Rectal smooth muscle tissue (tissue), 1 donor: Measurements from ENCODE around the gene PKP3.

Experiments used
- H3K27ac ChIP-seq: one replicate; pipeline ENCODE4 v1.7.0; 2013; ENCODE audit warnings: low read depth, low read length, inconsistent platforms
- H3K27me3 ChIP-seq: one replicate; pipeline ENCODE4 v1.7.0; 2013; ENCODE audit warnings: low read length; ENCODE audit not compliant: control insufficient read depth, insufficient read depth
- H3K36me3 ChIP-seq: one replicate; pipeline ENCODE4 v1.7.0; 2013; ENCODE audit warnings: low read length; ENCODE audit not compliant: control insufficient read depth, insufficient read depth
- H3K4me1 ChIP-seq: one replicate; pipeline ENCODE4 v1.7.0; 2013; ENCODE audit warnings: low read length; ENCODE audit not compliant: control insufficient read depth, insufficient read depth
- H3K4me3 ChIP-seq: one replicate; pipeline ENCODE4 v1.7.0; 2013; ENCODE audit warnings: low read length
- H3K9ac ChIP-seq: one replicate; pipeline ENCODE4 v1.7.0; 2013; ENCODE audit warnings: low read length

Gene PKP3

DNA sequence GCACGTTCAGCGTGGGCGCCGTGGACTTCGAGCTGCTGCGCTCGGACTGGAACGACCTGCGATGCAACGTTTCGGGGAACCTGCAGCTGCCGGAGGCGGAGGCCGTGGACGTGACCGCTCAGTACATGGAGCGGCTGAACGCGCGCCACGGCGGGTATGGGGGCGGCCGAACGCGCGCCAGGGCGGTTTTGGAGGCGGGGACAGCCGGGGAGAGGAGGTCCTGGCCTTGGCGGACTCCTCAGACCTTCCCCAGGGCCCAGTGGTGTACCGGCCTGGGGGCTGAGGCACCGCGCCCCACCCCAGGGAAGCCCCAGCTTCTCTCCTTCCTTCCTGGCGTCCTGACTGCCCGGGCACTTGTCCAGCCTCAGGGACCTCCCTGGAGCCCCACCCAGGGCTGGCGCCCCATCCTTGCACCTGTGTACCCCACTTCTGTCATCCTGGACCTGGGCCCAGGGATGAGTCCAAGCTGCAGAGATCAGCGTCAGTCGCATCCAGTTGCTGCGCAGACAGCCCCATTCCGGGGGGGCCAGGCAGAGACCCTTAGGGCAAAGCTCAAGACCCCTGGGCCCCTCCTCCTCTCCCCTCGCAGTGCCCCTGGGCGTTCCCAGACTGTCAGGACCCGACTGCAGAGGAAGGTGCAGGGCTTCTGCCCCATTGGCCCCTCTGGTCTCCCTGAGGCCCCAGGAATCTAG, 16.7 kb upstream of the PKP3 start:
- H3K27ac ChIP-seq: no peak overlapping the region
- no peak overlapping the region for H3K9ac ChIP-seq
- H3K4me3 ChIP-seq: no peak overlapping the region
- no peaks in the 10 kb centered on the region for H3K27me3 ChIP-seq
- H3K36me3 ChIP-seq: no peaks in the 10 kb centered on the region
- H3K4me1 ChIP-seq: no peaks in the 10 kb centered on the region

GRCh38 chr11:377883-378500, 16.0 kb upstream of the PKP3 start:
- H3K27ac ChIP-seq: no peak overlapping the region
- no peaks in the 10 kb centered on the region for H3K4me1 ChIP-seq
- no peak overlapping the region for H3K9ac ChIP-seq
- no peaks in the 10 kb centered on the region for H3K27me3 ChIP-seq
- no peak overlapping the region for H3K4me3 ChIP-seq
- no peaks in the 10 kb centered on the region for H3K36me3 ChIP-seq

DNA sequence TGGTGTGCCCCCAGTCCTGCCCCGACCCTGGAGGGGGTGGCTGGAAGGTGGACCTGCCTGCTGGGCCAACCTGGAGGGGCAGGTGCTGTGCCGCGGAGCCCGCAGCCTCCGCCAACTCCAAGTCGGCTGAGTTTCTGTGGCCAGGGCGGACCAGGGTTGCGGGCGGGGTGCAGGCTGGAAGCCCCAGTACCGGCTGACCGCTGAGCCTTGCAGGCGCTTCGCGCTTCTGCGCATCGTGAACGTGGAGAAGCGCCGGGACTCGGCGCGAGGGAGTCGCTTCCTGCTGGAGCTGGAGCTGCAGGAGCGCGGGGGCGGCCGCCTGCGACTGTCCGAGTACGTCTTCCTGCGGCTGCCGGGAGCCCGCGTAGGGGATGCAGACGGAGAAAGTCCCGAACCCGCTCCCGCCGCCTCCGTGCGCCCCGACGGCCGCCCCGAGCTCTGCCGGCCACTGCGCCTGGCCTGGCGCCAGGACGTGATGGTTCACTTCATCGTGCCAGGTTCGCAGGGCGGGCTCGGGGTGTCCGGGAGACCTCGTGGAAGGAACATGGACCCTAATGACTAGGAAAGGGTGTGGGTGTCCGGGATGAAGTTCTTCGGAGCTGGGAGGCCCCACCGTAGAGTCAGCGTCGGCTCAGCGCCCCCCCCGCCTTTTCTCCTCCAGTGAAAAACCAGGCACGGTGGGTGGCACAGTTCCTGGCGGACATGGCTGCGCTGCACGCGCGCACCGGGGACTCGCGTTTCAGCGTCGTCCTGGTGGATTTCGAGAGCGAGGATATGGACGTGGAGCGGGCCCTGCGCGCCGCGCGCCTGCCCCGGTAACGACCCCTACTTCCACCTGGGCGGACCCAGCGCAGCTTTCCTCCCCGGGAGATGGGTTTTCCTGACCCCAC, 14.6 kb upstream of the PKP3 start:
- Histone ChIP-seq H3K27ac (no peak overlapping the region), H3K4me3 (no peak overlapping the region), H3K9ac (no peak overlapping the region), H3K4me1 (no peaks in the 10 kb centered on the region), H3K27me3 (no peaks in the 10 kb centered on the region), H3K36me3 (no peaks in the 10 kb centered on the region)

DNA sequence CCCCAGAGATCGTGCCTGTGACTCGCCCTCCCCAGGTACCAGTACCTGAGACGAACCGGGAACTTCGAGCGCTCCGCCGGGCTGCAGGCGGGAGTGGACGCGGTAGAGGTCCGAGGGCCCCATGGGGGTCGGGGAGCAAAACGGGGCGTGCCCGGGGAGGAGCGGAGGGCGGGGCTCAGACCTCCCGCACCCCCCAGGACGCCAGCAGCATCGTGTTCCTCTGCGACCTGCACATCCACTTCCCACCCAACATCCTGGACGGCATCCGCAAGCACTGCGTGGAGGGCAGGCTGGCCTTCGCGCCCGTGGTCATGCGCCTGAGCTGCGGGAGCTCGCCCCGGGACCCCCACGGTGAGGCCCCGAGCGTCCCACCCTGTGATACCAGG, 13.9 kb upstream of the PKP3 start:
- Histone ChIP-seq H3K27ac (no peak overlapping the region), H3K36me3 (no peaks in the 10 kb centered on the region)

GRCh38 chr11:380491-380890, 13.5 kb upstream of the PKP3 start:
- no peak overlapping the region for H3K9ac ChIP-seq
- H3K4me3 ChIP-seq: no peak overlapping the region
- H3K27me3 ChIP-seq: no peaks in the 10 kb centered on the region
- H3K27ac ChIP-seq: no peak overlapping the region
- H3K4me1 ChIP-seq: no peaks in the 10 kb centered on the region
- no peaks in the 10 kb centered on the region for H3K36me3 ChIP-seq

More for the DNA sequence above, 13.9 kb upstream of the PKP3 start:
- Histone ChIP-seq H3K4me3 (no peak overlapping the region), H3K27me3 (no peaks in the 10 kb centered on the region), H3K9ac (no peak overlapping the region), H3K4me1 (no peaks in the 10 kb centered on the region)

DNA sequence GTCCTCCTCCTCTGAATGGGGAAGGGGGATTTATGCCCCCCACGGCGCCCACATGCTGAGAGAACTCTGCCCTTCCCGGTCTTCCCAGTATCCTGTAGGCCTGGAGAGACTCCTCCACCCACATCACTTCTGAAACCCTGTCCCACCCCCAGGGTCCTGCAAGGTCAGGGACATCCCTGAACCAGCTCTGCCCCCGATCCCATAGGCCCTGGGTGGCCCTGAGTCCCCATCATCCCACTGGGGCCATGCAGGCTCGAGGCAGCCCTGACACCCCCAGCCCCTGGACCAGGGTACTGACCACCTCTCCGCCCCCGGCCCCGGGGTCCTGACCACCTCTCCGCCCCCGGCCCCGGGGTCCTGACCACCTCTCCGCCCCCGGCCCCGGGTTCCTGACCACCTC, 13.0 kb upstream of the PKP3 start:
- H3K4me1 ChIP-seq: no peaks in the 10 kb centered on the region
- no peak overlapping the region for H3K27ac ChIP-seq
- H3K4me3 ChIP-seq: no peak overlapping the region
- H3K36me3 ChIP-seq: no peaks in the 10 kb centered on the region
- no peak overlapping the region for H3K9ac ChIP-seq
- no peaks in the 10 kb centered on the region for H3K27me3 ChIP-seq

DNA sequence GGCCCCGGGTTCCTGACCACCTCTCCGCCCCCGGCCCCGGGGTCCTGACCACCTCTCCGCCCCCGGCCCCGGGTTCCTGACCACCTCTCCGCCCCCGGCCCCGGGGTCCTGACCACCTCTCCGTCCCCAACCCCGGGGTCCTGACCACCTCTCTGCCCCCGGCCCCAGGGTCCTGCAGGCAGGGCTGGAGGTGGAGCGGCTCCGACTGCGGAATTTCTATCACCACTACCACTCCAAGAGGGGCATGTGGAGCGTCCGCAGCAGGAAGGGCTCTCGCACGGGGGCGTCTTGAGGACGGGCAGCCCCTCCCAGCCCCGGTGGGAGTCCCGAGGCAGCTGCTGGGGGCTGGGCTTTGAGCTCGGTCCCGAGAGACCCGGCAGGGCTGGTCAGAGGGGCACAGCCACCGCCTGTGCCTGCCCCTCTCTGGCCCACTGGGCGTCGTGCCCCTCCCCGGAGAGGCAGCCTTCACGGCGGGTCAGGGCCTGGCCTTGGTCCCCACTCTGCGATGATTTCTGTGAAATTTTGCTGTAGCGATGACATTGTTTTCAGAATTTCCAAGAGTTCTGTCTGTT, 12.4 kb upstream of the PKP3 start:
- no peaks in the 10 kb centered on the region for H3K36me3 ChIP-seq
- H3K27ac ChIP-seq: no peak overlapping the region
- H3K27me3 ChIP-seq: no peaks in the 10 kb centered on the region
- no peak overlapping the region for H3K4me3 ChIP-seq
- H3K4me1 ChIP-seq: no peaks in the 10 kb centered on the region
- H3K9ac ChIP-seq: no peak overlapping the region

- Histone ChIP-seq H3K4me3 (no peak overlapping the region), H3K27ac (no peak overlapping the region), H3K27me3 (no peaks in the 10 kb centered on the region), H3K36me3 (no peaks in the 10 kb centered on the region), H3K9ac (no peak overlapping the region), H3K4me1 (no peaks in the 10 kb centered on the region)
Measured at GRCh38 chr11:382081-382629, 11.9 kb upstream of the PKP3 start.

GRCh38 chr11:383431-383830, 10.6 kb upstream of the PKP3 start:
- H3K4me3 ChIP-seq: no peak overlapping the region
- H3K36me3 ChIP-seq: no peaks in the 10 kb centered on the region
- H3K4me1 ChIP-seq: no peaks in the 10 kb centered on the region
- H3K27me3 ChIP-seq: no peaks in the 10 kb centered on the region
- H3K9ac ChIP-seq: no peak overlapping the region
- H3K27ac ChIP-seq: no peak overlapping the region

GRCh38 chr11:384511-384910, 9.5 kb upstream of the PKP3 start:
- no peaks in the 10 kb centered on the region for H3K36me3 ChIP-seq
- H3K9ac ChIP-seq: no peak overlapping the region
- no peak overlapping the region for H3K4me3 ChIP-seq
- H3K4me1 ChIP-seq: no peaks in the 10 kb centered on the region
- H3K27ac ChIP-seq: no peak overlapping the region
- no peaks in the 10 kb centered on the region for H3K27me3 ChIP-seq

DNA sequence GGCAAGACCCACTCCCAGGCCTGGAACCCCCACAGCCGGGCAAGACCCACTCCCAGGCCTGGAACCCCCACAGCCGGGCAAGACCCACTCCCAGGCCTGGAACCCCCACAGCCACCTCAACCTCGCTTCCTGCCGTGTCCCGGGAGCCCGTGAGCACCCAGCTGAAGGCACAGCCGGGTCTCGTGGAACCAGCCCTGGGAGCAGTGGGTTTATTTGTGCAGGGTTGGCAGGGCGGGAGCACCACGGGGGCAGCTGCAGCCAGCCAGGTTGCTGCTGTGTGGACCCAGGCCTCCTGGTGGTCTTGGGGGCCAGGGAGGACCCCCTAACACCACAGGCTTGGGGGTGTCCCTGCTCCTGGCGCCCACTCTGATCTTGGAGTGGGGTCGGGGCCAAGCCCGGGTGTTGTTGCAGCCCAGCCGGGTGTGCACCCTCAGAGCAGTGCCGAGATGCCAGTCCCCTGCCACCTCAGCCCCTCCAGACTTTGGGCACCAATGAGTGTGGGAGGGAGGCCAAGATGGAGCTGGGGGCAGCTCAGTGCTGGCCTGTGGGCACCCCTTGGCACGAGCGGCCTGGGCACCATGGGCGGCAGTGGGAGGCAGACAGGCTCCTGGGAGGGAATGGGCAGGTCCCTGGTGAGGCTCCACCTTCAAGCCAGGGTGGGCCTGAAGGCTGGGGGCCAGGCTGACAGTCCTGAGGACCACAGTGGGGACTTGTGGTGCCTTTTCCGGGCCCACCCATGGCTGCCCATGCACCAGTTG, 8.2 kb upstream of the PKP3 start:
- no peaks in the 10 kb centered on the region for H3K36me3 ChIP-seq
- H3K4me1 ChIP-seq: no peaks in the 10 kb centered on the region
- H3K4me3 ChIP-seq: no peak overlapping the region
- H3K9ac ChIP-seq: no peak overlapping the region
- no peaks in the 10 kb centered on the region for H3K27me3 ChIP-seq
- H3K27ac ChIP-seq: no peak overlapping the region

DNA sequence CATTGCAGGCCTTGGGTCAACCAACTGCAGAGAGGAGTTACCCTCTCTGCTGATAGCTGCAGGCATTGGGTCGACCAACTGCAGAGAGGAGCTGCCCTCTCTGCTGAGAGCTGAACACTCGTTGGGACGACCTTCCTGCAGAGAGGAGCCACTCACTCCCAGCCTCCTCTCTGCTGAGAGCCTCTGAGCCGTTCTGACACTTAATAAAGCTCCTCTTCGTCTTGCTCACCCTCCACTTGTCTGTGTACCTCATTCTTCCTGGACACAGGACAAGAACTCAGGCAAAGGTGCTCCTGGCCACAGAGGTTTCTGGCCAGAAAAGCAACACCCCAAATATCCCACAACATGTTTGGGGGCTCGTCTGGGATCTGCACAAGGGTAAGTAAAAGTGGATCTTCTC, 7.5 kb upstream of the PKP3 start:
- no peaks in the 10 kb centered on the region for H3K4me1 ChIP-seq
- no peaks in the 10 kb centered on the region for H3K36me3 ChIP-seq
- no peaks in the 10 kb centered on the region for H3K27me3 ChIP-seq
- no peak overlapping the region for H3K9ac ChIP-seq
- no peak overlapping the region for H3K27ac ChIP-seq
- H3K4me3 ChIP-seq: no peak overlapping the region
